Neuron (in vitro differentiated cells): ENCODE data around the gene ARHGEF4.
A peak's percentile ranks its signal among the peaks of the same experiment; 100 is the strongest.

Source experiments
- H2AFZ ChIP-seq: one replicate; pipeline ENCODE4 v1.6.1; 2013; ENCODE audit warnings: low read depth, mild to moderate bottlenecking, inconsistent platforms, low read length, moderate library complexity
- H3K27me3 ChIP-seq: one replicate; pipeline ENCODE4 v1.6.1; 2013; ENCODE audit warnings: low read length; ENCODE audit not compliant: insufficient read depth
- H3K36me3 ChIP-seq: one replicate; pipeline ENCODE4 v1.6.1; 2013; ENCODE audit warnings: low read length; ENCODE audit not compliant: insufficient read depth
- H3K4me1 ChIP-seq: one replicate; pipeline ENCODE4 v1.6.1; 2013; ENCODE audit warnings: low read length; ENCODE audit not compliant: insufficient read depth
- H3K4me3 ChIP-seq: 2 replicates; pipeline ENCODE4 v1.5.1; 2013; ENCODE audit warnings: mild to moderate bottlenecking, low read length, moderate library complexity
- H3K9me3 ChIP-seq: one replicate; pipeline ENCODE4 v1.6.1; 2013; ENCODE audit warnings: low read length

The ARHGEF4 gene

DNA sequence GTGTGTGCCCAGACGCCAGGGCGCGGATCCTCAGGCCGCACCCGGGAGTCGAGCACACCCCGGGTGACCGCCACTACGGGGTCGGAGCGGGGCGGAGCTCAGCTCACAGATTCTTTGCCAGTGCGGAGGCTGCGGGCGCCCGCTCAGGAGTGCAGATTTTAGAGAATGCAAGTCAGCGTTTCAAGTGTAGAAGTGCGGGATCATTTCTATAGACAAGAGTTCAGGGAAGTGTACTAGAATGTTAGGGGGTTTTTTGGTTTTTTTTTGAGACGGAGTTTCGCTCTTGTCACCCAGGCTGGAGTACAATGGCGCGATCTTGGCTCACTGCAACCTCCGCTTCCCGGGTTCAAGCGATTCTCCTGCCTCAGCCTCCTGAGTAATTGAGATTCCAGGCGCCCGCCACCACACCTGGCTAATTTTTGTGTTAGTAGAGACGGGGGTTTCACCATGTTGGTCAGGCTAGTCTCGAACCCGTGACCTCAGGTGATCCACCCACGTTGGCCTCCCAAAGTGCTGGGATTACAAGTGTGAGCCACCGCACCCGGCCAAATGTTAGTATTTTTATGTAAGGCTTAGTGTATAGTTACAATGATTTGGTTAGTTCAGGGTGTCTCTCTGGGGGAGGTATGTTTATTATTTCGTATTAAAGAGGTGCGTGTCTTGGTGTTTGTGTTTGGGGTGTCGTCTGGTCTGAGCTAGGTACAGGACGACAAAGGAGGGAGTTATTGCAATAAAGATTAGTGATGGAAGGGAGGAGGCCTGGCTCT lies 257.2 kb downstream of the ARHGEF4 start:
- H3K4me3 ChIP-seq = peak overlapping the region; percentile 95
- H3K9me3 ChIP-seq = no peaks in the 10 kb centered on the region

DNA sequence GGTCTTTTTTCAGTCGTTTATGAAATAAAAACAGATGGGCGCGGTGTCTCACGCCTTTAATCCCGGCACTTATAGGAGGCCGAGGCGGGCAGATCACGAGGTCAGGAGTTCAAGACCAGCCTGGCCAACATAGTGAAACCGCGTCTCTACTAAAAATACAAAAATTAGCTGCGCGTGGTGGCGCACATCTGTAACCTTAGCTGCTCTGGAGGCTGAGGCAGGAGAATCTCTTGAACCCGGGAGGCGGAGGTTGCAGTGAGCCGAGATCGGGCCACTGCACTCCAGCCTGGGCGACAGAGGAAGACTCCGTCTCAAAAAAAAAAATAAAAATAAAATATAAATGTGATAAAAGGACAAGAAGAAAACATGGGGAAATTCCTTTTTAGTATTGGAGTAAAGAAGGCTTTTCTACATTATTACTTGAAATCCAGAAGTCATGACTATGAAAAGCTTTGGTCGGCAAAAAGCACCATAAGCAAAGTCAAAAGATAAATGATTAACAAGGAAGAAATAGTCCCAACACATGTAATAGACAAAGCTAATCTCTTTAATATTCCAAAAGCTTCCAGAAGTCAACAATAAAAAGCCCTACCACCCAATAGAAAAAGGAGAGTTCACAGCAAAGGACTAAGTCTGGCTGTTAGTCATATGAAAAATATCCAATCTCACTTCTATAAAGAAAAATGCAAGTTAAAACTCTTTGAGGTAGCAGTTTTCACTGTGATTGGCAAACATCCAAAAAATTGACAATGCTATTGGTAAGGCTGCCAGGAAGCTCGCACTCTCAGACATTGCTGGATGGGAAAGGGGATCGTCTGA lies 258.0 kb downstream of the ARHGEF4 start:
- Histone ChIP-seq H2AFZ (no peak overlapping the region), H3K9me3 (no peaks in the 10 kb centered on the region), H3K36me3 (peaks cover 5% of the 10 kb centered on the region), H3K4me3 (peak overlapping the region; percentile 95), H3K4me1 (peaks cover 3% of the 10 kb centered on the region), H3K27me3 (no peaks in the 10 kb centered on the region)

More for the DNA sequence above, 257.2 kb downstream of the ARHGEF4 start:
- peak overlapping the region; percentile 98 for H2AFZ ChIP-seq
- H3K27me3 ChIP-seq = no peaks in the 10 kb centered on the region
- peaks cover 3% of the 10 kb centered on the region for H3K4me1 ChIP-seq
- peaks cover 9% of the 10 kb centered on the region for H3K36me3 ChIP-seq
